ENCODE data around the gene ZCCHC9.

The ZCCHC9 gene

GRCh38 chr5:81297531-81297930 lies 3.9 kb upstream of the ZCCHC9 start:
- H3K4me3 ChIP-seq = no peak overlapping the region
- TF ChIP-seq EZH2 (IDR thresholded peaks at IDR 0.05) (no peak), POLR2AphosphoS5 (IDR thresholded peaks at IDR 0.05; ENCODE audit: borderline replicate concordance, low read depth, low read length) (no peak), FOXP2 (optimal IDR thresholded peaks at IDR 0.05; ENCODE audit: control extremely low read depth, extremely low read length, insufficient read depth) (no peak)
- no peak overlapping the region for H3K9ac ChIP-seq (ENCODE audit: insufficient read length)
- peaks cover 12% of the 10 kb centered on the region for H3K36me3 ChIP-seq (ENCODE audit: insufficient read depth, low read length)
- no peak for DNase-seq (ENCODE audit: low read depth, low spot score)
- H3K27ac ChIP-seq = no peak overlapping the region
- peaks cover 6% of the 10 kb centered on the region; the same call in 1 of the 2 replicates for H3K9me3 ChIP-seq (ENCODE audit: low read depth, low read length)

GRCh38 chr5:81300921-81301270 lies 491 bp upstream of the ZCCHC9 start:
- DNase-seq (ENCODE audit: low read depth, low spot score) = no peak
- Histone ChIP-seq H3K9ac (ENCODE audit: insufficient read length) (peak overlapping the region; percentile 92), H3K4me3 (peak overlapping the region; percentile 94), H3K36me3 (ENCODE audit: insufficient read depth, low read length) (peaks cover 4% of the 10 kb centered on the region), H3K9me3 (ENCODE audit: low read depth, low read length) (no peaks in the 10 kb centered on the region), H3K27ac (peak overlapping the region; percentile 67)
- no peak for TF ChIP-seq POLR2AphosphoS5 (IDR thresholded peaks at IDR 0.05; ENCODE audit: borderline replicate concordance, low read depth, low read length)
- TF ChIP-seq FOXP2 (optimal IDR thresholded peaks at IDR 0.05; ENCODE audit: control extremely low read depth, extremely low read length, insufficient read depth) = no peak

GRCh38 chr5:81302596-81302995 lies 1.2 kb downstream of the ZCCHC9 start:
- Histone ChIP-seq H3K27ac (no peak overlapping the region), H3K4me3 (peak overlapping the region; percentile 94), H3K36me3 (ENCODE audit: insufficient read depth, low read length) (peaks cover 4% of the 10 kb centered on the region), H3K9me3 (ENCODE audit: low read depth, low read length) (no peaks in the 10 kb centered on the region), H3K9ac (ENCODE audit: insufficient read length) (peak overlapping the region; percentile 21)
- DNase-seq (ENCODE audit: low read depth, low spot score) = no peak
- TF ChIP-seq FOXP2 (optimal IDR thresholded peaks at IDR 0.05; ENCODE audit: control extremely low read depth, extremely low read length, insufficient read depth) = no peak
- TF ChIP-seq EZH2 (IDR thresholded peaks at IDR 0.05) = no peak
- no peak for TF ChIP-seq POLR2AphosphoS5 (IDR thresholded peaks at IDR 0.05; ENCODE audit: borderline replicate concordance, low read depth, low read length)

GRCh38 chr5:81303563-81303962 lies 2.2 kb downstream of the ZCCHC9 start:
- H3K9ac ChIP-seq (ENCODE audit: insufficient read length) = peak overlapping the region; percentile 11
- TF ChIP-seq POLR2AphosphoS5 (IDR thresholded peaks at IDR 0.05; ENCODE audit: borderline replicate concordance, low read depth, low read length) (no peak), EZH2 (IDR thresholded peaks at IDR 0.05) (no peak)
- no peak overlapping the region for H3K27ac ChIP-seq
- DNase-seq (ENCODE audit: low read depth, low spot score) = no peak
- no peaks in the 10 kb centered on the region for H3K9me3 ChIP-seq (ENCODE audit: low read depth, low read length)
- H3K4me3 ChIP-seq = no peak overlapping the region
- H3K36me3 ChIP-seq (ENCODE audit: insufficient read depth, low read length) = peaks cover 4% of the 10 kb centered on the region

GRCh38 chr5:81305785-81306184 lies 4.4 kb downstream of the ZCCHC9 start:
- no peak overlapping the region for H3K9ac ChIP-seq (ENCODE audit: insufficient read length)
- H3K27ac ChIP-seq = no peak overlapping the region
- H3K36me3 ChIP-seq (ENCODE audit: insufficient read depth, low read length) = no peaks in the 10 kb centered on the region; the same call in 1 of the 2 replicates
- no peaks in the 10 kb centered on the region for H3K9me3 ChIP-seq (ENCODE audit: low read depth, low read length)
- no peak overlapping the region for H3K4me3 ChIP-seq
- TF ChIP-seq EZH2 (IDR thresholded peaks at IDR 0.05) = no peak
- TF ChIP-seq FOXP2 (optimal IDR thresholded peaks at IDR 0.05; ENCODE audit: control extremely low read depth, extremely low read length, insufficient read depth) = no peak
- no peak for TF ChIP-seq POLR2AphosphoS5 (IDR thresholded peaks at IDR 0.05; ENCODE audit: borderline replicate concordance, low read depth, low read length)
- DNase-seq (ENCODE audit: low read depth, low spot score) = no peak

GRCh38 chr5:81308836-81309235 lies 7.4 kb downstream of the ZCCHC9 start:
- no peaks in the 10 kb centered on the region for H3K9me3 ChIP-seq (ENCODE audit: low read depth, low read length)
- H3K9ac ChIP-seq (ENCODE audit: insufficient read length) = no peak overlapping the region
- H3K4me3 ChIP-seq = no peak overlapping the region
- no peak for TF ChIP-seq FOXP2 (optimal IDR thresholded peaks at IDR 0.05; ENCODE audit: control extremely low read depth, extremely low read length, insufficient read depth)
- TF ChIP-seq POLR2AphosphoS5 (IDR thresholded peaks at IDR 0.05; ENCODE audit: borderline replicate concordance, low read depth, low read length) = no peak
- TF ChIP-seq EZH2 (IDR thresholded peaks at IDR 0.05) = no peak
- no peak overlapping the region for H3K27ac ChIP-seq
- peaks cover 23% of the 10 kb centered on the region; the same call in 1 of the 2 replicates for H3K36me3 ChIP-seq (ENCODE audit: insufficient read depth, low read length)
- DNase-seq (ENCODE audit: low read depth, low spot score) = no peak

- peaks cover 24% of the 10 kb centered on the region; the same call in 1 of the 2 replicates for H3K36me3 ChIP-seq (ENCODE audit: insufficient read depth, low read length)
- TF ChIP-seq EZH2 (IDR thresholded peaks at IDR 0.05) (no peak), POLR2AphosphoS5 (IDR thresholded peaks at IDR 0.05; ENCODE audit: borderline replicate concordance, low read depth, low read length) (no peak), FOXP2 (optimal IDR thresholded peaks at IDR 0.05; ENCODE audit: control extremely low read depth, extremely low read length, insufficient read depth) (no peak)
- no peak overlapping the region for H3K27ac ChIP-seq
- no peak for DNase-seq (ENCODE audit: low read depth, low spot score)
- no peak overlapping the region for H3K9ac ChIP-seq (ENCODE audit: insufficient read length)
- H3K9me3 ChIP-seq (ENCODE audit: low read depth, low read length) = no peaks in the 10 kb centered on the region
- H3K4me3 ChIP-seq = no peak overlapping the region
These were observed 9.1 kb downstream of the ZCCHC9 start for GRCh38 chr5:81310402-81311063.

GRCh38 chr5:81313278-81313677 lies 11.9 kb downstream of the ZCCHC9 start:
- H3K36me3 ChIP-seq (ENCODE audit: insufficient read depth, low read length) = peaks cover 24% of the 10 kb centered on the region; the same call in 1 of the 2 replicates
- no peak for DNase-seq (ENCODE audit: low read depth, low spot score)
- TF ChIP-seq POLR2AphosphoS5 (IDR thresholded peaks at IDR 0.05; ENCODE audit: borderline replicate concordance, low read depth, low read length) (no peak), EZH2 (IDR thresholded peaks at IDR 0.05) (no peak), FOXP2 (optimal IDR thresholded peaks at IDR 0.05; ENCODE audit: control extremely low read depth, extremely low read length, insufficient read depth) (no peak)
- H3K9ac ChIP-seq (ENCODE audit: insufficient read length) = no peak overlapping the region
- H3K4me3 ChIP-seq = no peak overlapping the region
- H3K9me3 ChIP-seq (ENCODE audit: low read depth, low read length) = no peaks in the 10 kb centered on the region; the same call in 1 of the 2 replicates
- H3K27ac ChIP-seq = no peak overlapping the region; the same call in 1 of the 2 replicates

- Histone ChIP-seq H3K9ac (ENCODE audit: insufficient read length) (no peak overlapping the region), H3K9me3 (ENCODE audit: low read depth, low read length) (no peaks in the 10 kb centered on the region; the same call in 1 of the 2 replicates)
- DNase-seq (ENCODE audit: low read depth, low spot score) = no peak
These were observed 12.3 kb downstream of the ZCCHC9 start for GRCh38 chr5:81313686-81314085.

More at GRCh38 chr5:81313686-81314085, 12.3 kb downstream of the ZCCHC9 start:
- peaks cover 24% of the 10 kb centered on the region; the same call in 1 of the 2 replicates for H3K36me3 ChIP-seq (ENCODE audit: insufficient read depth, low read length)
- H3K4me3 ChIP-seq = no peak overlapping the region
- no peak overlapping the region for H3K27ac ChIP-seq
- TF ChIP-seq FOXP2 (optimal IDR thresholded peaks at IDR 0.05; ENCODE audit: control extremely low read depth, extremely low read length, insufficient read depth) = no peak
- TF ChIP-seq POLR2AphosphoS5 (IDR thresholded peaks at IDR 0.05; ENCODE audit: borderline replicate concordance, low read depth, low read length) = no peak
- TF ChIP-seq EZH2 (IDR thresholded peaks at IDR 0.05) = no peak

All from SK-N-MC (cell line).